Neural progenitor cell (in vitro differentiated cells): Measurements from ENCODE around the gene GAB4. TPM values are rescaled to one million over a fixed set of nuclear protein-coding genes. Genes with fewer than 3 reads are reported as not detected.
"Not testable (repeated sequence)": the region's sequence is repeated elsewhere in the genome, so short reads cannot be mapped to it uniquely, and the experiment has no call there.

ENCODE experiments used
- DNase-seq: peaks from one replicate; pipeline ENCODE4 v3.0.0-alpha.2; 2016; ENCODE audit warnings: low spot score
- H2AFZ ChIP-seq: fragments of 200-600 bp; sonication (generic); replicated peaks from 2 replicates; pipeline ENCODE4 v1.6.1; 2016; ENCODE audit warnings: antibody characterized with exemption
- H3F3A ChIP-seq: fragments of 200-600 bp; sonication (generic); 2 replicates; pipeline ENCODE4 v1.6.1; 2016; ENCODE audit warnings: antibody characterized with exemption, low read depth
- H3K27ac ChIP-seq: fragments of 200-600 bp; sonication (generic); 2 replicates; pipeline ENCODE4 v1.5.1; 2016; ENCODE audit warnings: mild to moderate bottlenecking
- H3K27me3 ChIP-seq: fragments of 200-600 bp; sonication (generic); 2 replicates; pipeline ENCODE4 v1.6.1; 2016; ENCODE audit warnings: mild to moderate bottlenecking, moderate library complexity
- H3K36me3 ChIP-seq: fragments of 200-600 bp; sonication (generic); 2 replicates; pipeline ENCODE4 v1.5.1; 2016
- H3K4me1 ChIP-seq: fragments of 200-600 bp; sonication (generic); 2 replicates; pipeline ENCODE4 v1.6.1; 2016; ENCODE audit warnings: mixed run types
- H3K4me2 ChIP-seq: fragments of 200-600 bp; sonication (generic); 2 replicates; pipeline ENCODE4 v1.6.1; 2016
- H3K4me3 ChIP-seq: fragments of 200-600 bp; sonication (generic); 2 replicates; pipeline ENCODE4 v1.5.1; 2016
- H3K79me2 ChIP-seq: fragments of 200-600 bp; sonication (generic); 2 replicates; pipeline ENCODE4 v1.6.1; 2016; ENCODE audit warnings: low read depth
- H3K9ac ChIP-seq: fragments of 200-600 bp; sonication (generic); 2 replicates; pipeline ENCODE4 v1.6.1; 2016
- H3K9me3 ChIP-seq: fragments of 200-600 bp; sonication (generic); 2 replicates; pipeline ENCODE4 v1.5.1; 2016; ENCODE audit warnings: low read depth
- H4K20me1 ChIP-seq: fragments of 200-600 bp; sonication (generic); 2 replicates; pipeline ENCODE4 v1.6.1; 2016; ENCODE audit warnings: low read depth
- H3K27ac Mint-ChIP-seq: 3 replicates; pipeline ENCODE4 v1.8.0; 2021; ENCODE audit warnings: mixed read lengths
- H3K27me3 Mint-ChIP-seq: 2 replicates; pipeline ENCODE4 v1.8.0; 2022; ENCODE audit warnings: low read depth, mild to moderate bottlenecking, inconsistent platforms, moderate library complexity, mixed read lengths; ENCODE audit not compliant: insufficient read depth
- H3K36me3 Mint-ChIP-seq: 3 replicates; pipeline ENCODE4 v1.8.0; 2021; ENCODE audit warnings: mixed read lengths
- H3K4me1 Mint-ChIP-seq: 3 replicates; pipeline ENCODE4 v1.8.0; 2021; ENCODE audit warnings: mixed read lengths
- H3K4me3 Mint-ChIP-seq: 3 replicates; pipeline ENCODE4 v1.8.0; 2021; ENCODE audit warnings: mild to moderate bottlenecking, moderate library complexity, mixed read lengths
- H3K9me3 Mint-ChIP-seq: 3 replicates; pipeline ENCODE4 v1.8.0; 2020; ENCODE audit warnings: mixed read lengths
- EZH2 ChIP-seq: fragments of 200-600 bp; sonication (generic); IDR thresholded peaks from 2 replicates; pipeline ENCODE4 v1.6.1; 2017; ENCODE audit warnings: antibody characterized with exemption, mild to moderate bottlenecking, moderate library complexity
- EZH2phosphoT487 ChIP-seq: fragments of 200-600 bp; sonication (generic); IDR thresholded peaks from 2 replicates; pipeline ENCODE4 v1.6.1; 2017; ENCODE audit warnings: antibody characterized with exemption
- total RNA-seq: library from RNA; depleted of rRNA; stranded (reverse); fragments of >200 nt; gene quantifications from 2 replicates; pipeline ENCODE4 v1.2.3, GENCODE V29; 2015; ENCODE audit warnings: low replicate concordance
- TF ChIP-seq, protein P1 (sequence below): fragments of 200-600 bp; sonication (generic); IDR thresholded peaks from 2 replicates; pipeline ENCODE4 v1.5.1; 2017; ENCODE audit warnings: antibody characterized with exemption, mild to moderate bottlenecking

Gene GAB4
- total RNA-seq, 1 donor from 2014 or later, result 0.07 TPM

DNA sequence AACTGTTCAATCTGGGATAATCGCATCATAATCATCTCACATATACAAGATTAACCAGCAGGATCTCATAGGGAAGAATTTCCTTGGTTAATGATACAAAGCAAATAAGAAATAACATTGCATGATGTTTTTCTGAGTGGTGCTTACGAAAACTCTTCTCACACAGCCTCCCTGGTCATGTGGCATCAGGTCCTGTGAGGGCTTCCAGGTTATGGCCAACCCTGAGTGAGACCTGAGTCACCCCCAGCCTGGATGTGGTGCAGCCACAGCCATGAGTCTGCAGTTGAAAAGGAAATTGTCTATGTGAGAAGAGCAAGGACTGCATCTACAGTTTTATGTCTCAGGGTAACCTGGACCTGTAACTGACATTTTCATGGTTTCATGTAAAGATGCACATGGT is 92.3 kb downstream of the GAB4 start:
- Histone ChIP-seq H3K79me2 (no peaks in the 10 kb centered on the region), H3K27me3 (peaks cover 19% of the 10 kb centered on the region), H3K4me3 (no peak overlapping the region), H2AFZ (no peak overlapping the region), H3K4me1 (no peaks in the 10 kb centered on the region), H3K36me3 (no peaks in the 10 kb centered on the region), H4K20me1 (no peaks in the 10 kb centered on the region), H3F3A (no peaks in the 10 kb centered on the region), H3K27ac (no peak overlapping the region), H3K4me2 (no peak overlapping the region), H3K9me3 (no peaks in the 10 kb centered on the region), H3K9ac (no peak overlapping the region)
- H3K4me3 Mint-ChIP-seq, result no peak overlapping the region
- peaks cover 4% of the 10 kb centered on the region for H3K27me3 Mint-ChIP-seq
- no peak for DNase-seq
- no peak overlapping the region for H3K27ac Mint-ChIP-seq
- TF ChIP-seq EZH2phosphoT487, result no peak
- TF ChIP-seq, protein P1, sequence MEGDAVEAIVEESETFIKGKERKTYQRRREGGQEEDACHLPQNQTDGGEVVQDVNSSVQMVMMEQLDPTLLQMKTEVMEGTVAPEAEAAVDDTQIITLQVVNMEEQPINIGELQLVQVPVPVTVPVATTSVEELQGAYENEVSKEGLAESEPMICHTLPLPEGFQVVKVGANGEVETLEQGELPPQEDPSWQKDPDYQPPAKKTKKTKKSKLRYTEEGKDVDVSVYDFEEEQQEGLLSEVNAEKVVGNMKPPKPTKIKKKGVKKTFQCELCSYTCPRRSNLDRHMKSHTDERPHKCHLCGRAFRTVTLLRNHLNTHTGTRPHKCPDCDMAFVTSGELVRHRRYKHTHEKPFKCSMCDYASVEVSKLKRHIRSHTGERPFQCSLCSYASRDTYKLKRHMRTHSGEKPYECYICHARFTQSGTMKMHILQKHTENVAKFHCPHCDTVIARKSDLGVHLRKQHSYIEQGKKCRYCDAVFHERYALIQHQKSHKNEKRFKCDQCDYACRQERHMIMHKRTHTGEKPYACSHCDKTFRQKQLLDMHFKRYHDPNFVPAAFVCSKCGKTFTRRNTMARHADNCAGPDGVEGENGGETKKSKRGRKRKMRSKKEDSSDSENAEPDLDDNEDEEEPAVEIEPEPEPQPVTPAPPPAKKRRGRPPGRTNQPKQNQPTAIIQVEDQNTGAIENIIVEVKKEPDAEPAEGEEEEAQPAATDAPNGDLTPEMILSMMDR, result no peak
- TF ChIP-seq EZH2, result no peak
- no peaks in the 10 kb centered on the region for H3K36me3 Mint-ChIP-seq
- H3K4me1 Mint-ChIP-seq, result no peaks in the 10 kb centered on the region
- no peaks in the 10 kb centered on the region for H3K9me3 Mint-ChIP-seq

DNA sequence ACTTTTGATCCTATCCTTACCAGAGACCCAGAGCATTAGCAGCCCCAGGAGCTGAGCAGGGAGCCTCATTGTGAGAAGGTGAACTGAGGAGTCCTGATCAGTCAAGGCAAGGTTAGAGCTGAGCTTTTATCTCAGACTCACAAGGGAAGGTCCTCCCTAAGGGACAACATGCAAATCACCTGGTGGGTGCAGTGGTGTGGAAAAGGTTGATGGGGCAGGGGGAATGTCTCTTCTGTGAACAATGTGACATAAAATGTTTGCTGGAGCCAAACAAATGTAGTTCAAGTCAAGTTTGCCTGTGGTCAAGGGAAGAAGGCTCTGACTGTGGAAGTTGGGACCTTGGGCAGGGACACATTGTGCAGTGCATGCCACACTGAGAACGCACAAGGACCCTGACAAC is 93.1 kb downstream of the GAB4 start:
- not testable (repeated sequence) for H3K36me3 ChIP-seq, H2AFZ ChIP-seq, H3K4me3 Mint-ChIP-seq, H3K4me1 ChIP-seq, H3K4me2 ChIP-seq, H3F3A ChIP-seq, H3K9ac ChIP-seq, H3K27ac ChIP-seq, H3K9me3 Mint-ChIP-seq, H3K36me3 Mint-ChIP-seq, H3K4me1 Mint-ChIP-seq, H3K79me2 ChIP-seq, H3K4me3 ChIP-seq, H4K20me1 ChIP-seq, DNase-seq, H3K27me3 Mint-ChIP-seq, H3K27ac Mint-ChIP-seq, H3K9me3 ChIP-seq
- H3K27me3 ChIP-seq, result peaks cover 19% of the 10 kb centered on the region

DNA sequence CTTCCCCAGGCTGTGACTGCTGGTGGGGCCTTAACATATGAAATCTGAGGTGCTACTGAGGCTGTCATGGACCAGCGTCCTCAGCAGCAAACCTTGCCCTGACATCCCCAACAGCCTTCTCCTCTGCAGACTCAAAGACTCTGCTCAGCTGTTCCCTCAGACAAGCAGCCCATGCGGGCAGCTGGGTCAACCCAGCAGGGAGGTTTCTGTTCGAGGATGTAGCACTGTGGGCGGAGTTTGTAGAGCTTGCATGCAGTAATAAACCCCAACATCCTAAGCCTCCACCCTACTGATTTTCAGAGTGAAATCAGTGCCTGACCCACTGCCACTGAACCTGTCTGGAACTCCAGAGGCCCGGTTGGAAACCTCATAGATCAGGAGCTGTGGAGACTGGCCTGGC is 94.0 kb downstream of the GAB4 start:
- H3F3A ChIP-seq, result no peaks in the 10 kb centered on the region
- H3K79me2 ChIP-seq, result no peaks in the 10 kb centered on the region
- Mint-ChIP-seq H3K36me3 (no peaks in the 10 kb centered on the region), H3K4me3 (no peak overlapping the region), H3K27ac (no peak overlapping the region), H3K27me3 (peaks cover 4% of the 10 kb centered on the region), H3K4me1 (no peaks in the 10 kb centered on the region), H3K9me3 (no peaks in the 10 kb centered on the region)
- no peaks in the 10 kb centered on the region for H3K36me3 ChIP-seq
- H4K20me1 ChIP-seq, result no peaks in the 10 kb centered on the region
- H3K9me3 ChIP-seq, result no peaks in the 10 kb centered on the region
- H2AFZ ChIP-seq, result no peak overlapping the region
- H3K27me3 ChIP-seq, result peaks cover 19% of the 10 kb centered on the region
- no peak overlapping the region for H3K27ac ChIP-seq
- H3K4me2 ChIP-seq, result no peak overlapping the region
- no peak overlapping the region for H3K4me3 ChIP-seq
- H3K9ac ChIP-seq, result no peak overlapping the region
- DNase-seq, result no peak
- no peaks in the 10 kb centered on the region for H3K4me1 ChIP-seq
- TF ChIP-seq, protein P1, result no peak
- TF ChIP-seq EZH2 (no peak), EZH2phosphoT487 (no peak)

DNA sequence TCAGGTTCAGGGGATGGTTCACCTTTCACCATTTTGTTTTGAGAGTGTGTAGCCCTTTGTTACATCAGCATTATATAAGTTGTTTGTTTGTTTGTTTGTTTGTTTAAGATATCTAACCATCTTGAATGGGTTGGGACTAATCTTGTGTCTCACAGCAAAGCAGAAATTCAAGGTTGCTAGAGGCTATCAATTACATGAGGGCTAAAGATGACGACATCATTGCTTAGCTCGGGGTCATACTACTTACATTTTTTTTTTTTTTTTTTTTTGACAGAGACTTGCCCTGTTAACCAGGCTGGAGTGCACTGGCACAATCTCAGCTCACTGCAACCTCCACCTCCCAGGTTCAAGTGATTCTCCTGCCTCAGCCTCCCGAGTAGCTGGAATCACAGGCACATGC is 95.7 kb downstream of the GAB4 start:
- Mint-ChIP-seq H3K27me3 (peaks cover 2% of the 10 kb centered on the region), H3K4me3 (no peak overlapping the region), H3K4me1 (no peaks in the 10 kb centered on the region), H3K27ac (no peak overlapping the region), H3K9me3 (peaks cover 3% of the 10 kb centered on the region), H3K36me3 (no peaks in the 10 kb centered on the region)
- no peak overlapping the region for H3K4me2 ChIP-seq
- no peak overlapping the region for H3K27ac ChIP-seq
- H3F3A ChIP-seq, result no peaks in the 10 kb centered on the region
- H3K27me3 ChIP-seq, result peaks cover 19% of the 10 kb centered on the region
- no peaks in the 10 kb centered on the region for H3K4me1 ChIP-seq
- no peak overlapping the region for H3K9ac ChIP-seq
- H2AFZ ChIP-seq, result no peak overlapping the region
- TF ChIP-seq EZH2 (no peak), EZH2phosphoT487 (no peak)
- TF ChIP-seq, protein P1, result no peak
- no peaks in the 10 kb centered on the region for H3K9me3 ChIP-seq
- H3K36me3 ChIP-seq, result no peaks in the 10 kb centered on the region
- no peaks in the 10 kb centered on the region for H3K79me2 ChIP-seq
- no peak overlapping the region for H3K4me3 ChIP-seq
- no peaks in the 10 kb centered on the region for H4K20me1 ChIP-seq
- no peak for DNase-seq

Other genes starting within 250 kb of the GAB4 start
- not detected in 2 replicates for gene XKR3, start 182.8 kb downstream of the GAB4 start, total RNA-seq
- 2.7 and 5.2 TPM in 2 replicates for gene IL17RA, start 76.8 kb upstream of the GAB4 start, total RNA-seq
- gene TMEM121B, start 113.1 kb upstream of the GAB4 start, total RNA-seq, result 2.8 and 5.0 TPM in 2 replicates
- 39.7 and 80.3 TPM in 2 replicates for gene HDHD5, start 151.1 kb upstream of the GAB4 start, total RNA-seq
- gene ADA2, start 211.2 kb upstream of the GAB4 start, total RNA-seq, result 30.1 and 49.9 TPM in 2 replicates